ENCODE results near the gene IDE. TPM values are rescaled to one million over a fixed set of nuclear protein-coding genes. Genes with fewer than 3 reads are reported as not detected.
"Not testable (repeated sequence)": the region's sequence is repeated elsewhere in the genome, so short reads cannot be mapped to it uniquely, and the experiment has no call there.

The IDE gene
- total and polyA plus RNA-seq, 8 donors: 19.2 to 50.2 (median 23.1) TPM

- H3K4me3 ChIP-seq: no peak overlapping the region
- TF ChIP-seq CTCF (IDR thresholded peaks at IDR 0.05): no peak
- H3K4me1 ChIP-seq: no peaks in the 10 kb centered on the region
- no peak for ATAC-seq
- H3K27ac ChIP-seq: no peak overlapping the region
- H3K9me3 ChIP-seq: no peaks in the 10 kb centered on the region
- H3K36me3 ChIP-seq: peaks cover 3 to 91% of the 10 kb centered on the region in 2 donors
- no peak for DNase-seq
- intact Hi-C loops (cut with DNase I): no loop called here
- no peaks in the 10 kb centered on the region for H3K27me3 ChIP-seq
These were observed 103.9 kb downstream of the IDE start for GRCh38 chr10:92470026-92470425.

- H3K9me3 ChIP-seq: no peaks in the 10 kb centered on the region
- DNase-seq: no peak
- H3K36me3 ChIP-seq: peaks cover 0 to 100% of the 10 kb centered on the region in 2 donors
- H3K27me3 ChIP-seq: no peaks in the 10 kb centered on the region
- no peak for TF ChIP-seq CTCF (IDR thresholded peaks at IDR 0.05)
- no peaks in the 10 kb centered on the region for H3K4me1 ChIP-seq
- no peak for ATAC-seq
- no peak overlapping the region for H3K27ac ChIP-seq
- H3K4me3 ChIP-seq: no peak overlapping the region
- intact Hi-C loops (cut with DNase I): no loop called here
These were observed 109.5 kb downstream of the IDE start for GRCh38 chr10:92464364-92464763.

- no peak for ATAC-seq
- H3K36me3 ChIP-seq: peaks cover 0 to 100% of the 10 kb centered on the region in 2 donors
- DNase-seq: no peak
These were observed 110.3 kb downstream of the IDE start for GRCh38 chr10:92463582-92463981.

GRCh38 chr10:92454955-92455354 lies 118.9 kb downstream of the IDE start:
- H3K27me3 ChIP-seq; intact Hi-C loops (cut with DNase I); H3K4me3 ChIP-seq; H3K27ac ChIP-seq; DNase-seq; ATAC-seq; H3K9me3 ChIP-seq; H3K4me1 ChIP-seq: not testable (repeated sequence)
- peaks cover 0 to 92% of the 10 kb centered on the region in 2 donors for H3K36me3 ChIP-seq

More at GRCh38 chr10:92463582-92463981, 110.3 kb downstream of the IDE start:
- H3K4me3 ChIP-seq: no peak overlapping the region
- no peaks in the 10 kb centered on the region for H3K4me1 ChIP-seq
- no peak for TF ChIP-seq CTCF (IDR thresholded peaks at IDR 0.05)
- H3K9me3 ChIP-seq: no peaks in the 10 kb centered on the region
- H3K27me3 ChIP-seq: no peaks in the 10 kb centered on the region
- no peak overlapping the region for H3K27ac ChIP-seq
- intact Hi-C loops (cut with DNase I): no loop called here

- TF ChIP-seq CTCF (IDR thresholded peaks at IDR 0.05): no peak
- Histone ChIP-seq H3K4me1 (no peaks in the 10 kb centered on the region), H3K36me3 (peaks cover 0 to 75% of the 10 kb centered on the region in 2 donors), H3K9me3 (no peaks in the 10 kb centered on the region), H3K27me3 (no peaks in the 10 kb centered on the region), H3K27ac (no peak overlapping the region), H3K4me3 (no peak overlapping the region)
- intact Hi-C loops (cut with DNase I): no loop called here
- no peak for DNase-seq
- ATAC-seq: no peak
These were observed 121.6 kb downstream of the IDE start for GRCh38 chr10:92452313-92452712.

- H3K36me3 ChIP-seq: peaks cover 0 to 67% of the 10 kb centered on the region in 2 donors
- DNase-seq (no peak), ATAC-seq (no peak)
- H3K27me3 ChIP-seq: no peaks in the 10 kb centered on the region
- H3K9me3 ChIP-seq: no peaks in the 10 kb centered on the region
- intact Hi-C loops (cut with DNase I): no loop called here
- TF ChIP-seq CTCF (IDR thresholded peaks at IDR 0.05): no peak
- no peak overlapping the region for H3K27ac ChIP-seq
- no peak overlapping the region for H3K4me3 ChIP-seq
- no peaks in the 10 kb centered on the region for H3K4me1 ChIP-seq
These were observed 122.5 kb downstream of the IDE start for GRCh38 chr10:92451431-92451830.

Measured in left lung (tissue), 10 donors.